Measurements from ENCODE around the gene NXPH3. TPM values are rescaled to one million over a fixed set of nuclear protein-coding genes. Genes with fewer than 3 reads are reported as not detected.

Gene NXPH3
- total RNA-seq, 4 donors from 2014 or later: 0.53 to 3.8 (median 1.5) TPM

GRCh38 chr17:49572806-49573420 is 2.8 kb upstream of the NXPH3 start:
- DNase-seq: no peak
- no peaks in the 10 kb centered on the region for H3K9me3 ChIP-seq
- H3K27me3 ChIP-seq: peaks cover 0 to 44% (median 0%) of the 10 kb centered on the region in 4 donors
- H3K27ac ChIP-seq: peak overlapping the region in 1 of 4 donors; percentile 90
- H3K36me3 ChIP-seq: no peaks in the 10 kb centered on the region
- intact Hi-C loops (cut with DNase I): loop anchor here (5.0 to 10.0 kb wide), 3 partner anchors 202 to 422 kb away; partner anchors contain the start of gene DLX3
- H3K4me1 ChIP-seq: peaks cover 31 to 62% (median 33%) of the 10 kb centered on the region in 3 donors
- TF ChIP-seq CTCF (IDR thresholded peaks at IDR 0.05) (no peak), POLR2A (IDR thresholded peaks at IDR 0.05) (no peak)
- H3K4me3 ChIP-seq: no peak overlapping the region
- WGBS, 2 donors: 74 to 83% methylated on average over 5 to 6 of the region's 6 CpGs

- Histone ChIP-seq H3K27ac (peak overlapping the region in 3 of 4 donors; percentile 71 to 90 (median 84)), H3K4me3 (no peak overlapping the region), H3K9me3 (no peaks in the 10 kb centered on the region), H3K36me3 (no peaks in the 10 kb centered on the region), H3K4me1 (peaks cover 31 to 62% (median 33%) of the 10 kb centered on the region in 3 donors), H3K27me3 (peaks cover 0 to 51% (median 0%) of the 10 kb centered on the region in 4 donors)
- intact Hi-C loops (cut with DNase I): loop anchor here (5.0 to 10.0 kb wide), 3 partner anchors 201 to 421 kb away; partner anchors contain the start of gene DLX3
- no peak for DNase-seq
- WGBS, 2 donors: 54 to 56% methylated on average over 9 to 11 of the region's 15 CpGs
- TF ChIP-seq CTCF (IDR thresholded peaks at IDR 0.05) (no peak), POLR2A (IDR thresholded peaks at IDR 0.05) (no peak)
Measured at GRCh38 chr17:49573510-49574322, 2.0 kb upstream of the NXPH3 start.

- peaks cover 0 to 51% (median 0%) of the 10 kb centered on the region in 4 donors for H3K27me3 ChIP-seq
- no peaks in the 10 kb centered on the region for H3K36me3 ChIP-seq
- no peaks in the 10 kb centered on the region for H3K9me3 ChIP-seq
- no peak overlapping the region for H3K4me3 ChIP-seq
- WGBS, 2 donors: 66 to 75% methylated on average over 4 to 7 of the region's 13 CpGs
- TF ChIP-seq CTCF (IDR thresholded peaks at IDR 0.05) (no peak), POLR2A (IDR thresholded peaks at IDR 0.05) (no peak)
- intact Hi-C loops (cut with DNase I): loop anchor here (5.0 to 10.0 kb wide), 3 partner anchors 200 to 420 kb away; partner anchors contain the start of gene DLX3
- peak overlapping the region in 3 of 4 donors; percentile 71 to 90 (median 84) for H3K27ac ChIP-seq
- DNase-seq: no peak
- peaks cover 31 to 62% (median 33%) of the 10 kb centered on the region in 3 donors for H3K4me1 ChIP-seq
Measured at GRCh38 chr17:49574323-49574781, 1.3 kb upstream of the NXPH3 start.

- Histone ChIP-seq H3K27ac (peak overlapping the region; percentile 64 to 90 (median 78)), H3K9me3 (no peaks in the 10 kb centered on the region), H3K27me3 (peaks cover 0 to 51% (median 0%) of the 10 kb centered on the region in 4 donors), H3K36me3 (no peaks in the 10 kb centered on the region), H3K4me1 (peaks cover 29 to 59% (median 31%) of the 10 kb centered on the region in 3 donors), H3K4me3 (peak overlapping the region; percentile 45 to 78 (median 60))
- 8% methylated on average over 9 to 15 of the region's 29 CpGs for WGBS, 2 donors
- DNase-seq: no peak
- TF ChIP-seq POLR2A (IDR thresholded peaks at IDR 0.05) (no peak), CTCF (IDR thresholded peaks at IDR 0.05) (no peak)
- intact Hi-C loops (cut with DNase I): loop anchor here (5.0 to 10.0 kb wide), 3 partner anchors 200 to 420 kb away; partner anchors contain the start of gene DLX3
Measured at GRCh38 chr17:49574945-49575678, 559 bp upstream of the NXPH3 start.

Data from esophagus squamous epithelium (tissue), 5 donors.